GM19438 (cell line): ENCODE results near the gene PLCB3.
"Not testable (repeated sequence)": the region's sequence is repeated elsewhere in the genome, so short reads cannot be mapped to it uniquely, and the experiment has no call there.

Source experiments
- ATAC-seq: cut with Tn5 transposase; IDR thresholded peaks from one replicate; pipeline ENCODE4 v1.9.1; 2021; ENCODE audit warnings: low read depth; ENCODE audit not compliant: unreplicated experiment

The PLCB3 gene

GRCh38 chr11:64297699-64298358, 46.5 kb downstream of the PLCB3 start:
- ATAC-seq = no peak

GRCh38 chr11:64298966-64299846, 47.9 kb downstream of the PLCB3 start:
- ATAC-seq = no peak

GRCh38 chr11:64299847-64300648, 48.7 kb downstream of the PLCB3 start, which contains the start of gene CATSPERZ:
TSS of gene CATSPERZ (plus strand) at chr11:64300358. CDS start at chr11:64300411, 53 bp downstream.
- ATAC-seq = no peak

- no peak for ATAC-seq
These were observed 52.0 kb downstream of the PLCB3 start for GRCh38 chr11:64303109-64304031.

- ATAC-seq = no peak
These were observed 52.6 kb downstream of the PLCB3 start for GRCh38 chr11:64304032-64304315.

GRCh38 chr11:64304316-64305072, 53.2 kb downstream of the PLCB3 start:
- peak; percentile 2 for ATAC-seq

- ATAC-seq = peak; percentile 75
These were observed 53.9 kb downstream of the PLCB3 start, which contains the start of gene ESRRA for GRCh38 chr11:64305075-64305690. TSS of gene ESRRA (plus strand) at chr11:64305524. CDS start at chr11:64307180, 1,656 bp downstream.

- peak; percentile 25 for ATAC-seq
These were observed 54.6 kb downstream of the PLCB3 start for GRCh38 chr11:64305691-64306562.

GRCh38 chr11:64306563-64306875, 55.2 kb downstream of the PLCB3 start:
- ATAC-seq = no peak

GRCh38 chr11:64306876-64307622, 55.7 kb downstream of the PLCB3 start:
- no peak for ATAC-seq

- ATAC-seq = not testable (repeated sequence)
These were observed 56.5 kb downstream of the PLCB3 start for GRCh38 chr11:64307795-64308194.

- ATAC-seq = no peak
These were observed 61.6 kb downstream of the PLCB3 start for GRCh38 chr11:64312947-64313346.

GRCh38 chr11:64313491-64314145, 62.3 kb downstream of the PLCB3 start:
- no peak for ATAC-seq

GRCh38 chr11:64314146-64314804, 62.9 kb downstream of the PLCB3 start:
- no peak for ATAC-seq

GRCh38 chr11:64314805-64315561, 63.7 kb downstream of the PLCB3 start:
- ATAC-seq = no peak
